BJ (cell line): ENCODE results near the gene DSCAML1. TPM values are rescaled to one million over a fixed set of nuclear protein-coding genes. Genes with fewer than 3 reads are reported as not detected.

Source experiments
- CTCF ChIA-PET: fragments of 350-600 bp; formaldehyde crosslinking; extraction: SDS; loops from one replicate; lab custom pipeline; 2021; ENCODE audit warnings: antibody characterized with exemption, inconsistent platforms; lab: Yijun Ruan, JAX
- POLR2A ChIA-PET: fragments of 300-600 bp; sonication (Branson Sonifier 250); formaldehyde crosslinking; extraction: SDS; loops from one replicate; lab custom pipeline; 2021; ENCODE audit warnings: antibody characterized with exemption; lab: Charles Lee
- DNase-seq: peaks from one replicate; pipeline ENCODE4 v3.0.0-alpha.2; 2011; ENCODE audit warnings: low read depth
- H3K27me3 ChIP-seq: 2 replicates; pipeline ENCODE4 v1.6.0; 2011; ENCODE audit warnings: low read length; ENCODE audit not compliant: control insufficient read depth, insufficient read depth
- H3K36me3 ChIP-seq: 2 replicates; pipeline ENCODE4 v1.5.1; 2011; ENCODE audit warnings: low read length; ENCODE audit not compliant: control insufficient read depth, insufficient read depth
- H3K4me3 ChIP-seq: 2 replicates; pipeline ENCODE4 v1.5.1; 2011; ENCODE audit warnings: low read depth, mild to moderate bottlenecking, control low read depth, low read length
- polyA plus RNA-seq: library from polyadenylated mRNA; depleted of rRNA; stranded (reverse); fragments of >200 nt; gene quantifications from 2 replicates; pipeline ENCODE4 v1.2.3, GENCODE V29; 2011
- TF ChIP-seq, protein P1 (sequence below): IDR thresholded peaks from 2 replicates; pipeline ENCODE4 v1.5.1; 2011; ENCODE audit warnings: low read depth, mild to moderate bottlenecking, control low read depth, inconsistent platforms, low read length, moderate library complexity; ENCODE audit not compliant: insufficient read depth

DSCAML1 gene
- polyA plus RNA-seq, 1 experiment, result not detected

DNA sequence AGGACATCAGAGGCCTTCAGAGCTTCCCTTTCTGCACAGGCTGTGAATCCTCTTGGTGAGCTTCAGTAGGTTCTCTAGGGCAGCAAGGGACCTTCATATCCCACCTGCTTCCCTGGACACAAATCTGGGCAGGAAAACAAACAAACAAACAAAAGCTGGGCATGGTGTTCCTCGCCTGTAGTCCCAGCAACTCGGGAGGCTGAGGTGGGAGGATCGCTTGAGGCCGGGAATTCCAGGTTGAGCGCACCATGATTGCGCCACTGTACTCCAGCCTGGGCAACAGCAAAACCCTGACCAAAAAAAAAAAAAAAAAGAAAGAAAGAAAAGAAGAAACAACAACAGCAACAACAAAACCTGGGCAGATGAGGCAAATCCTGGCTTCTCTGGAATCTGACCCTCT is 376.4 kb downstream of the DSCAML1 start:
- DNase-seq, result no peak
- no peaks in the 10 kb centered on the region for H3K36me3 ChIP-seq
- no peak overlapping the region for H3K4me3 ChIP-seq
- CTCF ChIA-PET, result interaction anchor here (0.8 to 2.6 kb wide), 2 partner anchors 166 to 397 kb away, joined by 3 to 9 read pairs; no protein-coding TSS in a partner anchor
- peaks cover 2% of the 10 kb centered on the region; the same call in 1 of the 2 replicates for H3K27me3 ChIP-seq
- TF ChIP-seq, protein P1, sequence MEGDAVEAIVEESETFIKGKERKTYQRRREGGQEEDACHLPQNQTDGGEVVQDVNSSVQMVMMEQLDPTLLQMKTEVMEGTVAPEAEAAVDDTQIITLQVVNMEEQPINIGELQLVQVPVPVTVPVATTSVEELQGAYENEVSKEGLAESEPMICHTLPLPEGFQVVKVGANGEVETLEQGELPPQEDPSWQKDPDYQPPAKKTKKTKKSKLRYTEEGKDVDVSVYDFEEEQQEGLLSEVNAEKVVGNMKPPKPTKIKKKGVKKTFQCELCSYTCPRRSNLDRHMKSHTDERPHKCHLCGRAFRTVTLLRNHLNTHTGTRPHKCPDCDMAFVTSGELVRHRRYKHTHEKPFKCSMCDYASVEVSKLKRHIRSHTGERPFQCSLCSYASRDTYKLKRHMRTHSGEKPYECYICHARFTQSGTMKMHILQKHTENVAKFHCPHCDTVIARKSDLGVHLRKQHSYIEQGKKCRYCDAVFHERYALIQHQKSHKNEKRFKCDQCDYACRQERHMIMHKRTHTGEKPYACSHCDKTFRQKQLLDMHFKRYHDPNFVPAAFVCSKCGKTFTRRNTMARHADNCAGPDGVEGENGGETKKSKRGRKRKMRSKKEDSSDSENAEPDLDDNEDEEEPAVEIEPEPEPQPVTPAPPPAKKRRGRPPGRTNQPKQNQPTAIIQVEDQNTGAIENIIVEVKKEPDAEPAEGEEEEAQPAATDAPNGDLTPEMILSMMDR, result no peak
- POLR2A ChIA-PET, result no interaction called here

DNA sequence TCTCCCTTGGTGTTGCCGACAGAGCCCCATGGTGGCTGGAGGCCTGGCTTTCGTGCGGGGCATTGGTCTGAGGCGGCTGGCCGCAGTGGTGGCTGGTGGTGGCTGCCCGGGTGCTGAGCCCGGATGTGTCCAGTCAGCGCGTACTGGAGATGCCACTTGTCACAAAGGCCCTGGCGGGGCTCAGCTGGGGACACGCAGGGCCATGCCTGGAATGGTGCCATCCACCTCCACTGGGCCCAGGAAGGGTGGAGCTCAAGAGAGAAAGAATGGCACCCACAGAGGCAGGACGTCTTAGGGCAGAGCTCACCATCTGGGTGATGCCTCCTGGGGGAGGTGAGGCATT is 376.9 kb downstream of the DSCAML1 start:
- no peak for DNase-seq
- TF ChIP-seq, protein P1, result no peak
- ChIA-PET POLR2A (no interaction called here), CTCF (interaction anchor here (0.8 to 2.6 kb wide), 2 partner anchors 167 to 397 kb away, joined by 3 to 9 read pairs; no protein-coding TSS in a partner anchor)
- Histone ChIP-seq H3K27me3 (peaks cover 2% of the 10 kb centered on the region; the same call in 1 of the 2 replicates), H3K4me3 (no peak overlapping the region), H3K36me3 (no peaks in the 10 kb centered on the region)

DNA sequence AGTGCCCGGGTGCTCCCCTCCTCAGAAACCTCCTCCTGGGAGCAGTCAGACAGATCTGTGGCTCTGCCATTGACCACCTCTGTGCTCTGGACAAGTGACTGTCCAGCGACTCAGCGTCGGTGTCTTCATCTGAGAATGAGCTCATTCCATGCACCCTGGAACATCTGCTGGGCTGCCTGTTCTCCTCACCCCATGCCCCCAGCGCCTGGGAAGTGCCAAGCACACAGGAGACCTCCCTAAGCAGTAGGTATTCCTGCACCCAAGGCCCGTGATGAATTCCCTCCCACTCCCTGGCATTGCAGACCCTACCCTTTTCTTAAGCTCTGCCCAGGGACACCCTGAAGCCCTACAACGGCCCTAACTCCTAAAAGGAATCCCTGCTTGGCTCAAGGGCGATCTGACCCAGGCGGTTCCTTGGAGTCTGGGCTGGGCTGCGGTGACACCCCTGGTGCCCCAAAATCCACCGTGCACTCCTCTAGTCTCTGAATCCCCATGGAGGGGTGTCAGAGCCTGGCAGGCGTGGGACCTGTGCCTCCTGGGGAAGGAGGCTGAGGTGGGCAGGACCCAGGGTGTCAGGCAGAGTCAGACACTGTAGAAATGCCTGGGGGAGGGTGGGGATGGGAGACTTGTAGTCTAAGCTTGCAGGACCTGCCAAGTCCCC is 377.4 kb downstream of the DSCAML1 start:
- no peak for DNase-seq
- H3K36me3 ChIP-seq, result no peaks in the 10 kb centered on the region
- TF ChIP-seq, protein P1, result no peak
- POLR2A ChIA-PET, result no interaction called here
- no peak overlapping the region for H3K4me3 ChIP-seq
- H3K27me3 ChIP-seq, result peaks cover 2% of the 10 kb centered on the region; the same call in 1 of the 2 replicates
- CTCF ChIA-PET, result interaction anchor here (2.6 kb wide), 1 partner anchor 398 kb away, joined by 9 read pairs; no protein-coding TSS in a partner anchor

GRCh38 chr11:117418737-117419481 is 378.1 kb downstream of the DSCAML1 start:
- DNase-seq, result no peak
- no peak overlapping the region for H3K4me3 ChIP-seq
- H3K36me3 ChIP-seq, result no peaks in the 10 kb centered on the region
- ChIA-PET CTCF (interaction anchor here (2.6 kb wide), 1 partner anchor 398 kb away, joined by 9 read pairs; no protein-coding TSS in a partner anchor), POLR2A (no interaction called here)
- peaks cover 2% of the 10 kb centered on the region; the same call in 1 of the 2 replicates for H3K27me3 ChIP-seq
- TF ChIP-seq, protein P1, result no peak

- TF ChIP-seq, protein P1, result no peak
- ChIA-PET POLR2A (no interaction called here), CTCF (no interaction called here)
Observed at GRCh38 chr11:117417856-117418255, 379.2 kb downstream of the DSCAML1 start.

More at GRCh38 chr11:117417856-117418255, 379.2 kb downstream of the DSCAML1 start:
- Histone ChIP-seq H3K36me3 (no peaks in the 10 kb centered on the region), H3K4me3 (no peak overlapping the region), H3K27me3 (0 out of 2 replicates have a peak, but pooled peaks cover 1% of the 10 kb centered on the region)
- no peak for DNase-seq
